Gastrocnemius medialis (tissue), 4 donors: ENCODE measurements around the gene CARD6. TPM values are rescaled to one million over a fixed set of nuclear protein-coding genes. Genes with fewer than 3 reads are reported as not detected.

Experiments used
- ATAC-seq, 2 donors: fragments of 150-250 bp; one replicate each; pipeline ENCODE4 v1.9.1; 2016
- DNase-seq, 2 donors: peaks; one replicate each; pipeline ENCODE4 v3.0.0-alpha.2; 2019
- H3K27ac ChIP-seq, 4 donors: fragments of 200-600 bp; sonication (generic); 1 replicate in 1 of 4; 2 replicates in 3 of 4; pipeline ENCODE4 v1.5.1; 2016 to 2018; ENCODE audit warnings: mild to moderate bottlenecking in 2 of 4, moderate library complexity in 1 of 4
- H3K27me3 ChIP-seq, 3 donors: fragments of 200-600 bp; sonication (generic) in 2 of 3; 1 replicate in 1 of 3; 2 replicates in 2 of 3; pipeline versions ENCODE4 v1.5.1 to v1.6.0; 2016 to 2019; ENCODE audit warnings: mild to moderate bottlenecking in 1 of 3, moderate library complexity in 1 of 3
- H3K36me3 ChIP-seq, 2 donors: fragments of 200-600 bp; sonication (generic) in 1 of 2; one replicate each; pipeline ENCODE4 v1.5.1; 2017 to 2018
- H3K4me1 ChIP-seq, 2 donors: fragments of 200-600 bp; sonication (generic) in 1 of 2; one replicate each; pipeline ENCODE4 v1.5.1; 2016 to 2017; ENCODE audit warnings: mild to moderate bottlenecking in 2 of 2
- H3K4me3 ChIP-seq, 4 donors: fragments of 200-600 bp; sonication (generic) in 3 of 4; 1 replicate in 1 of 4; 2 replicates in 3 of 4; pipeline ENCODE4 v1.5.1; 2016 to 2019; ENCODE audit warnings: mild to moderate bottlenecking in 2 of 4
- H3K9me3 ChIP-seq, 3 donors: fragments of 200-600 bp; sonication (generic) in 2 of 3; 1 replicate in 1 of 3; 2 replicates in 2 of 3; pipeline ENCODE4 v1.5.1; 2016 to 2019
- POLR2A ChIP-seq, 2 donors: fragments of 450-650 bp; IDR thresholded peaks; one replicate each; pipeline ENCODE4 v1.6.1; 2017; ENCODE audit warnings: antibody characterized with exemption in 2 of 2, mild to moderate bottlenecking in 2 of 2, moderate library complexity in 2 of 2
- in situ Hi-C, 4 donors: fragments of 200-750 bp; cut with MboI; loops; one replicate each; pipeline versions ENCODE4 v1.15.0 to v1.8.0; 2017; ENCODE audit warnings: low sequenced_read_pairs in 4 of 4
- intact Hi-C: fragments of 100-400 bp; cut with DNase I; formaldehyde crosslinking; loops from one replicate; pipeline ENCODE4 v1.15.1; 2023; ENCODE audit warnings: low total_unique reads
- total RNA-seq, 4 donors: library from RNA; depleted of rRNA; stranded (reverse); fragments of >200 nt; gene quantifications; one replicate each; pipeline versions ENCODE4 v1.1.0 to v1.2.3, GENCODE V29; 2016
- TF ChIP-seq, protein P1 (sequence below), 5 experiments: fragments of 450-650 bp in 3 of 5; fragments of 200-600 bp in 2 of 5; sonication (generic) in 2 of 5; IDR thresholded peaks in 4 of 5; conservative IDR thresholded peaks in 1 of 5; 1 replicate in 4 of 5; 2 replicates in 1 of 5; pipeline ENCODE4 v1.5.1; 2016 to 2019; ENCODE audit warnings: antibody characterized with exemption in 5 of 5, mild to moderate bottlenecking in 3 of 5, moderate library complexity in 3 of 5

CARD6 gene
- total RNA-seq, 4 donors from 2014 or later = 3.6 to 4.5 (median 3.8) TPM

DNA sequence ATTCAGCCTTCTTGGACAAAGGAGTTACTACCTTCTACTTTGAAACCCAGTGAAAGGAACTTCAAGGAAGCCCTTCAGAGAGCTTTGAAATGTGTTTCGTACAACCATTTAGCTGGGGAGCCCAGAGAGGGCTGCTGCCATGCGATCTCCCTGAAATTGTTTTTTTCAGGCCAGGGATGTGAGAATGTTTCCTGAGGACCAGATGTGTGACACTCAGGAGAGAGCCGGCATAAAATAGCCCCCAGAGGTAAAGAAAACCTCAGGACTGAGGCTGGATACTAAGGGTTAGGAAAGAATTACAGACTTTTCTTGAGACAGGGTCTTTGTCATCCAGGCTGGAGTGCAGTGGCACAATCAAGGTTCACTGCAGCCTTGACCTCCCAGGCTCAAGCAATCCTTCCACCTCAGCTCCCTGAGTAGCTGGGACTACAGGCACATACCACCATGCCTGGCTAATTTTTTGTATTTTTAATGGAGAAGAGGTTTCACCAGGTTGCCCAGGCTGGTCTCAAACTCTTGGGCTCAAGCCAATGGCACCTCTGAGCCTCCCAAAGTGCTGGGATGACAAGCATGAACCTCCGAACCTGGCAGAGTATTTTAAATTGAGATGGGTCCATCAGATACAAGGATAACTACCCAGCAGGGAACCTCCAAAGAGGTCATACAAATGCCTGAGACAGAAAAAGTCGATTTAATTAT, 14.5 kb upstream of the CARD6 start:
- Histone ChIP-seq H3K9me3 (no peaks in the 10 kb centered on the region), H3K4me3 (no peak overlapping the region), H3K4me1 (no peaks in the 10 kb centered on the region), H3K27me3 (no peaks in the 10 kb centered on the region), H3K36me3 (peaks cover 7 to 56% of the 10 kb centered on the region in 2 donors), H3K27ac (no peak overlapping the region)
- TF ChIP-seq, protein P1, sequence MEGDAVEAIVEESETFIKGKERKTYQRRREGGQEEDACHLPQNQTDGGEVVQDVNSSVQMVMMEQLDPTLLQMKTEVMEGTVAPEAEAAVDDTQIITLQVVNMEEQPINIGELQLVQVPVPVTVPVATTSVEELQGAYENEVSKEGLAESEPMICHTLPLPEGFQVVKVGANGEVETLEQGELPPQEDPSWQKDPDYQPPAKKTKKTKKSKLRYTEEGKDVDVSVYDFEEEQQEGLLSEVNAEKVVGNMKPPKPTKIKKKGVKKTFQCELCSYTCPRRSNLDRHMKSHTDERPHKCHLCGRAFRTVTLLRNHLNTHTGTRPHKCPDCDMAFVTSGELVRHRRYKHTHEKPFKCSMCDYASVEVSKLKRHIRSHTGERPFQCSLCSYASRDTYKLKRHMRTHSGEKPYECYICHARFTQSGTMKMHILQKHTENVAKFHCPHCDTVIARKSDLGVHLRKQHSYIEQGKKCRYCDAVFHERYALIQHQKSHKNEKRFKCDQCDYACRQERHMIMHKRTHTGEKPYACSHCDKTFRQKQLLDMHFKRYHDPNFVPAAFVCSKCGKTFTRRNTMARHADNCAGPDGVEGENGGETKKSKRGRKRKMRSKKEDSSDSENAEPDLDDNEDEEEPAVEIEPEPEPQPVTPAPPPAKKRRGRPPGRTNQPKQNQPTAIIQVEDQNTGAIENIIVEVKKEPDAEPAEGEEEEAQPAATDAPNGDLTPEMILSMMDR (IDR thresholded peaks at IDR 0.05 in 4 of 5, conservative IDR thresholded peaks at IDR 0.05 in 1 of 5) = no peak
- TF ChIP-seq POLR2A (IDR thresholded peaks at IDR 0.05) = no peak
- no peak for DNase-seq
- in situ Hi-C loops (no loop called here), intact Hi-C loops (no loop called here)
- no peak for ATAC-seq

DNA sequence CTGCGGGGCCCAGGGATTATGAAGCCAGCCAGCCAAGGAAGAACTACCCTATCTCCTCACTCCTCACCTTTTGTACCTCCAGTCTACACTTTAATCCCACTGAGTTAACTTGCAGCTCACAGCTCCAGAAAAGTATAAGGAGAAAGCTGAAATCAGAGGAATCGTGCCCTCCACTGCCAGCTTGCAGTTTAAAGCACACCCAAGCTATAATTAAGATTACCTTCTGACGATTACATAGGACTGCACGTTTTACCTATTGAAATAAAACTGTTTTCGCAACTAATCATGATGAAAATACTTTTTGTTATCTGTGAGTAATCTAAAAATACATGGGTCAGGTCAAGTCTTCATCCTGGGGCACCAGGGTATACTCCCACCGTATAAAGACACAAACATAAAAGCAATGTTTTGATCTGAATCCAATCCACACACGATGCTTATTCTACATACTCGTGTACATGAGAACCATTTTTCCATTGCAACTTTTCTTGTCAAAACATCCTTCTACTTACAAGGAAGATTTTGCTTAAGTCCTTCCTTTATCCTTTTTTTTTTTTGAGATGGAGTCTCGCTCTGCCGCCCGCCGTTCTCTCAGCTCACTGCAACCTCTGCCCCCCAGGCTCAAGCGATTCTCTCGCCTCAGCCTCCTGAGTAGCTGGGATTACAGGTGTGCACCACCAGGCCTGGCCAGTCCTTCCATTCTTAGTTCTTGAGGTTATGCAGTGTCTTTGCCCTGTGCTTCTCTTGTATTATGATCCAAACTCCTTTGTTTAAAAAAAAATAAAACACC, 13.8 kb upstream of the CARD6 start:
- H3K27me3 ChIP-seq = no peaks in the 10 kb centered on the region
- no peaks in the 10 kb centered on the region for H3K4me1 ChIP-seq
- TF ChIP-seq POLR2A (IDR thresholded peaks at IDR 0.05) = no peak
- TF ChIP-seq, protein P1 (IDR thresholded peaks at IDR 0.05 in 4 of 5, conservative IDR thresholded peaks at IDR 0.05 in 1 of 5) = no peak
- DNase-seq (no peak), ATAC-seq (no peak)
- H3K27ac ChIP-seq = no peak overlapping the region
- in situ Hi-C loops (no loop called here), intact Hi-C loops (no loop called here)
- no peaks in the 10 kb centered on the region for H3K9me3 ChIP-seq
- peaks cover 10 to 64% of the 10 kb centered on the region in 2 donors for H3K36me3 ChIP-seq
- H3K4me3 ChIP-seq = no peak overlapping the region

DNA sequence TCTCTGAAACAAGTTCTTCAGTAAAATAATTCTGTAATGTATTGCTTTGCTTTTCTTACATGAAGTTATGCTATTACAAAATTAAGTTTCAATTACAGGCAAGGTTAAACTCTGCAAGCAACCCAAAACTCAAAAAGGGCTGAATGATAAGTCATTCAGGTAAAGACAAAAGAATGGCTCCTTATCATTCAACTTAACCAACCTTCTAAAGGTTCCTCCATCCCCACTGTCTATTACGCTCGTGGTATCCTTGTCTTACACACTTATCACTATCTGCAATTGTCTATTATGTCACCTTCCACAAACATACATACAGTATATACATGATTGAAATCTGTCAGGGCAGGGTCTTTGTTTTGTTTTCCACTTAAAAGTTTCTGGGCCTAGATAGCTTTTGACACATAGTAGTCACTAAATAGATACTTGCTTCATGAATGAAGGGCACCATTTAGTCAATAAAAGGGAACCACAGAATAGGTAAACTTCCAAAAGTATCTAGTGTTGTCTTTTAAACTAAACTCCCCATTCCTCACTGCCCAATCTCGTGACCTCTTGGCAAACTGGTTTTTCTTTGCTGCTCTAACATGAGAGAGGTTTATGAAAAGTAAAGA, 13.0 kb upstream of the CARD6 start:
- Histone ChIP-seq H3K27ac (no peak overlapping the region), H3K4me3 (no peak overlapping the region), H3K9me3 (no peaks in the 10 kb centered on the region), H3K36me3 (peaks cover 14 to 71% of the 10 kb centered on the region in 2 donors), H3K4me1 (peaks cover 3 to 7% of the 10 kb centered on the region in 2 donors), H3K27me3 (no peaks in the 10 kb centered on the region)
- TF ChIP-seq, protein P1 (IDR thresholded peaks at IDR 0.05 in 4 of 5, conservative IDR thresholded peaks at IDR 0.05 in 1 of 5) = no peak
- no peak for TF ChIP-seq POLR2A (IDR thresholded peaks at IDR 0.05)
- in situ Hi-C loops (no loop called here), intact Hi-C loops (no loop called here)
- no peak for ATAC-seq
- no peak for DNase-seq

DNA sequence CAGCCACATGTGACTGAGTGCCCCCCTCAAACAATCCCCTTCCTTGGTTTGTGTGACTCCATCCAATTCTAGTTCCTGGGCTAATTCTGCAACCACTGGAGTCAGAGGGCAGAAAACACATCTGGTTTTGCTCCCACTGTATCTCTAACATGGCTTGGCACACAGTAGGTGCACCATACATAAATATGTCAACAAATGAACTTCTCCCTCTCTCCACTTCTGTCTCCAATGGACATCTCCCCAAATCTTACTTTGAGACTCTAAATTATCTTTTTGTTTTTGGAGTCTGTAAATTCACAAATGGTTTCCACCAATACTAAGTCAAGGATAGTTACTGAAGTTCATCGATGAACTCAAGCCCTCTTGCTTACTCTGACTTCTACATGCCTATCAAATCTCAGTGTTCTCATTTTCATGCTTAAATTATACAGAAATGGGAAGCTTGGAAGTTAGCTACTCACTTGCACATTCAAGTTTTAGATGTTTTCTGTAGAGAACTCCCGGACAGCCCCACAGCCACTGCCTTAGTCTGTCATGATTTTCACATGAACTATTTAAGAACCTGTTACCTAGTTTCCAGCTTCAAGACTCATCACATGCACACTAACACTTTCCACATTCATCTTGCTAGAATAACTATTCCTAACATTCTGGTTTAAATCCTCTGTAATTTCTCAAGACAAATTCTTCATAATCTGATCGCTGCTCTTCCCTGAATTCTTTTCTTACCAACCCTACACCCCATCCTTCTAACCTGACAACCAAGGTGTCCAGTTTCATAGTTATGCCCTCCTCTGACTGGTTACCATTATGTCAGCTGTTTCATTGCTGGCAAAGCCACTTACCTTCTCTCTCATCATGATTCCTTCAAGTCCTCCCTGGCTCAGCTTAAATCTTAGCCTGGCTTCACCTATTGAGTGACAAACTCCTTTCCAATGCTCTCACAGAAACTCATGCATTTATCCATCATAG, 12.2 kb upstream of the CARD6 start:
- no peak for ATAC-seq
- peaks cover 14 to 80% of the 10 kb centered on the region in 2 donors for H3K36me3 ChIP-seq
- no peak for DNase-seq
- no peaks in the 10 kb centered on the region for H3K27me3 ChIP-seq
- H3K27ac ChIP-seq = no peak overlapping the region
- no peaks in the 10 kb centered on the region for H3K9me3 ChIP-seq
- intact Hi-C loops = no loop called here
- H3K4me3 ChIP-seq = no peak overlapping the region
- peaks cover 11 to 15% of the 10 kb centered on the region in 2 donors for H3K4me1 ChIP-seq
- TF ChIP-seq, protein P1 (IDR thresholded peaks at IDR 0.05 in 4 of 5, conservative IDR thresholded peaks at IDR 0.05 in 1 of 5) = no peak
- TF ChIP-seq POLR2A (IDR thresholded peaks at IDR 0.05) = no peak
- in situ Hi-C loops = no loop called here
